ENCODE measurements around the gene ASPM.
"Not testable (repeated sequence)": the region's sequence is repeated elsewhere in the genome, so short reads cannot be mapped to it uniquely, and the experiment has no call there.

The ASPM gene

GRCh38 chr1:197080323-197080722, 66.1 kb downstream of the ASPM start:
- no peak for DNase-seq

DNA sequence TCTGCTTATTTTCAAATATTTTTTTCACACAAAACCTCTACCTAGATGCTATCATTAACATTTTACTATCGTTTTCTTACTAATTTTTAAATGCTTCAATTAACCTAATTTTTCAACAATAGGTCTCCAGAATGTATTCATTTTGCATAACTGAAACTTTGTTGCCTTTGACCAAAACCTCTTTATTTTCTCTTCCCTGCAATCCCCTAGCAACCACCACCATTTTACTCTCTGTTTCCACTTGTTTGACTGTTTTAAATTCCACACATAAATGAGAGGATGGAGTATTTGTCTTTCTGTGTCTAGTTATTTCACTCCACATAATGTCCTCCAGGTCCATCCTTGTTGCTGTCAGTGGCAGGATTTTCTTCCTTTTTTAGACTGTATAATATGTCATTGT, 69.9 kb downstream of the ASPM start:
- no peak for DNase-seq

DNA sequence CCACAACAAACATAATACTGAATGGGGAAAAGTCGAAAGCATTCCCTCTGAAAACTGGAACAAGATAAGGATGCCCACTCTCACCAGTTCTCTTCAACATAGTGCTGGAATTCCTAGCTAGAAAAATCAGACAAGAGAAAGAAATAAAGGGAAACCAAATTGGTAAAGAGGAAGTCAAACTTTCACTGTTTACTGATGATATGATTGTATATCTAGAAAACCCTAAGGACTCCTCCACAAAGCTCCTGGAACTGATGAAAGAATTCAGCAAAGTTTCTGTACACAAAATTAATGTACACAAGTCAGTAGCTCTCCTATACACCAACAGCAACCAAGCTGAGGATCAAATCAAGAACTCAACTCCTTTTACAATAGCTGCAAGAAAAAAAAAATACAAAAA, 72.5 kb downstream of the ASPM start:
- no peak for DNase-seq

GRCh38 chr1:197067457-197067818, 79.0 kb downstream of the ASPM start:
- DNase-seq: no peak

- no peak for DNase-seq
Observed at GRCh38 chr1:197066719-197067456, 79.6 kb downstream of the ASPM start, which contains the start of gene F13B. TSS of gene F13B (minus strand) at chr1:197067260. CDS start at chr1:197067223, 37 bp downstream.

DNA sequence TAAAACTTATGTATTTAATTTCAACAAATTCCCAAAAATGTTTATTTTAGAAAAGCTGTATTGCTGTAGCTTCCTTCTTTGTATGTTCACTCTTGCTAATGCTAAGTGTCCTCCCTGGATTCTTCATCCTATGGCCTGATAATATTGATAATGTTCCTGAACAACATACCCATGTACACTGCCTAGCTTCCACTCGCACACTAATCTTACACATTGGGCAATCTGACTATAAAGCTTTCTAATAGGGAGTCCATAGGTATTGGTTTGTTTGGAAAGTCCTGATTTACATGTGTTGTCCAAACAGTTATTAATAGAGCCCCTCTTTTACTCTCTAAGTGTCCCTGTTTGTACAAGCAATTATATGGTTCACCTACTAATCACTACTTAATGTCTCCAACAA, 80.2 kb downstream of the ASPM start:
- no peak for DNase-seq

GRCh38 chr1:197065559-197065958, 80.9 kb downstream of the ASPM start:
- DNase-seq: no peak

DNA sequence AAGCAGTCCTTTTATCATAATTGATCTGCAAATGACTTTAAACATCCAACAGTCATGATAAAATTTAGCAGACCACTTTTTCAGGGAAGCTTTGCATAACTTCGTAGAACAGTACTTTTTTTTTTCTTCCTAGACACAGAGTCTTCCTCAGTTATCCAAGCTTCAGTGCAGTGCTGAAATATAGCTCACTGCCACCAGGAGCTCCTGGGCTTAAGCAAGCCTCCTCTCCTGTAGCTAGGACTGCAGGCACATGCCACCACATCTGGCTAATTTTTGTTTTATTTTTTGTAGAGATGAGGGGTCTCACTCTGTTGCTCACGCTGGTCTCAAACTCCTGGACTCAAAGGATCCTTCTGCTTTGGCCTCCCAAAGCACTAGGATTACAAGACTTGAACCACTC, 83.3 kb downstream of the ASPM start:
- DNase-seq: no peak

DNA sequence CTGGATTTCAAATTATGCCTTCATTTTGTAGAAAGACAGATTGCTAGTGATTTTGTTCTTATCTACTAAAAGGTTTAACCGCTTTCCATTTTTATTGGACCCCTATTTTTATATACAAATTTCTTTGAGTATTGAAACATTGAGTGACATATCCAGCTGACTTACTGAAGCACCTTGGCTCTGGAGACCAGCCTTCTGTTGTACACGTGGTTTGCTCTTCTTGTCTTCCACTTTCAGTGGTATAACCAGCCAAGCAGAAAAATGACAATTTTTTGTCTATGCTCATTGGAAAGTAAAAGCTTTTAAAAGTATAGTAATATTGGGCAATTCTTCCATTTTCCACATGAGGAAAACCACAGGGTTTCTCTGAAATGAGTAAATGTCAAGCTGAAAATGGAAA, 83.8 kb downstream of the ASPM start:
- no peak for DNase-seq

- no peak for DNase-seq
Observed at GRCh38 chr1:197049100-197049499, 97.4 kb downstream of the ASPM start.

- DNase-seq: no peak
Observed at GRCh38 chr1:197042676-197043341, 103.7 kb downstream of the ASPM start.

GRCh38 chr1:197041486-197042353, 104.7 kb downstream of the ASPM start:
- no peak for DNase-seq

DNA sequence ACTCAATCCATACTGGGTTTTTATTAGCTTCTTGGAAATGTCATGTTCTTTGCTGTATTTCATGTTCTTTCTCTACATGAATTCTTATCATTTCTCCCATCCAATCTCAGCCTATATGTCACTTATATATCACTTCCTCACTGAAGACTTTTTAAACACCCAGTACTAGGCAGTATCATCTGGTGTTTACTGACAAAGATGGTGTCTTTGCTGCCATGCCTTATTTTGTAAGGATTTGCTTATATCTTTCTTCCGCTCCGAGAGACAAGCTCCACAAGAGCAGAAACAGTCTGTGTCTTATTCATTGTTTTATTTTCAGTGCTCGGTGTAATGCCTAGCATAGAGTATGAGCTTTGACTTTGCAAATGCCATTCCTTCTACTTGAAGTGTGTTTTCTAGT, 109.6 kb downstream of the ASPM start:
- DNase-seq: no peak

DNA sequence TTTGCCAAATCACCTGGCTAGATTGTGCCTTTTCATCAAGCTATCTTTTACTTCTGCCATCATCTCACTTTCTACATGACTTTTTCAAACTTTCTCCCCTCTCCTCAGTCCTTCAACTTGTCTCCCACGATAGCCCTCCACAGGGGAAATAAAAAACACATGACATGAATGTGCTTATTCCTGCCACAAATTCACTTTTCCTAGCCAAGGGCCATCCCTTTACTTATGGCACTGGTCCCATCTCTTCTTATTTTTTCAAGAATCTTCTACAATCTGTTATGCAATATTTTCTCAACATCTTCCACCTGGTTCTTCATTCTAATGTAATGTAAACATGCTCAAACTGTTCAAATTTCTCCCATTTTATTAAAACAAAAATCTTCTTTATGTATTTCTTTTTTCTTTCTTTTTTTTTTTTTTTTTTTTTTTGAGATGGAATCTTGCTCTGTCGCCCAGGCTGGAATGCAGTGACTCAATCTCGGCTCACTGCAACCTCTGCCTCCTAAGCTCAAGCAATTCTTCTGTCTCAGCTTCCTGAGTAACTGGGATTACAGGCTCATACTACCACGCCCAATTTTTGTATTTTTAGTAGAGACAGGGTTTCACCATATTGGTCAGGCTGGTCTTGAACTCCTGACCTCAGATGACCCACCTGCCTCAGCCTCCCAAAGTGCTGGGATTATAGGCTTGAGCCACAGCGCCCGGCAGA, 111.7 kb downstream of the ASPM start:
- not testable (repeated sequence) for DNase-seq
